ENCODE measurements around the gene MTNR1B.

MTNR1B gene

GRCh38 chr11:92980312-92980711, 10.9 kb downstream of the MTNR1B start:
- no peak for DNase-seq (ENCODE audit: low read depth)
- in situ Hi-C loops (cut with HindIII; ENCODE audit: low sequenced_read_pairs): no loop called here
- TF ChIP-seq CTCF (IDR thresholded peaks at IDR 0.05; ENCODE audit: low read depth, low read length, missing control alignments): no peak
- H3K4me3 ChIP-seq (ENCODE audit: low read depth, low read length): no peak overlapping the region

- in situ Hi-C loops (cut with HindIII; ENCODE audit: low sequenced_read_pairs): no loop called here
- DNase-seq (ENCODE audit: low read depth): no peak
- no peak for TF ChIP-seq CTCF (IDR thresholded peaks at IDR 0.05; ENCODE audit: low read depth, low read length, missing control alignments)
- no peak overlapping the region for H3K4me3 ChIP-seq (ENCODE audit: low read depth, low read length)
These were observed 12.1 kb downstream of the MTNR1B start for GRCh38 chr11:92981508-92982043.

- TF ChIP-seq CTCF (IDR thresholded peaks at IDR 0.05; ENCODE audit: low read depth, low read length, missing control alignments): no peak
These were observed 17.1 kb downstream of the MTNR1B start for GRCh38 chr11:92986585-92986984.

GRCh38 chr11:92993004-92993403, 23.6 kb downstream of the MTNR1B start:
- TF ChIP-seq CTCF (IDR thresholded peaks at IDR 0.05; ENCODE audit: low read depth, low read length, missing control alignments): no peak
- in situ Hi-C loops (cut with HindIII; ENCODE audit: low sequenced_read_pairs): no loop called here
- no peak for DNase-seq (ENCODE audit: low read depth)
- H3K4me3 ChIP-seq (ENCODE audit: low read depth, low read length): no peak overlapping the region

More at GRCh38 chr11:92986585-92986984, 17.1 kb downstream of the MTNR1B start:
- in situ Hi-C loops (cut with HindIII; ENCODE audit: low sequenced_read_pairs): no loop called here
- no peak overlapping the region for H3K4me3 ChIP-seq (ENCODE audit: low read depth, low read length)
- DNase-seq (ENCODE audit: low read depth): no peak

DNA sequence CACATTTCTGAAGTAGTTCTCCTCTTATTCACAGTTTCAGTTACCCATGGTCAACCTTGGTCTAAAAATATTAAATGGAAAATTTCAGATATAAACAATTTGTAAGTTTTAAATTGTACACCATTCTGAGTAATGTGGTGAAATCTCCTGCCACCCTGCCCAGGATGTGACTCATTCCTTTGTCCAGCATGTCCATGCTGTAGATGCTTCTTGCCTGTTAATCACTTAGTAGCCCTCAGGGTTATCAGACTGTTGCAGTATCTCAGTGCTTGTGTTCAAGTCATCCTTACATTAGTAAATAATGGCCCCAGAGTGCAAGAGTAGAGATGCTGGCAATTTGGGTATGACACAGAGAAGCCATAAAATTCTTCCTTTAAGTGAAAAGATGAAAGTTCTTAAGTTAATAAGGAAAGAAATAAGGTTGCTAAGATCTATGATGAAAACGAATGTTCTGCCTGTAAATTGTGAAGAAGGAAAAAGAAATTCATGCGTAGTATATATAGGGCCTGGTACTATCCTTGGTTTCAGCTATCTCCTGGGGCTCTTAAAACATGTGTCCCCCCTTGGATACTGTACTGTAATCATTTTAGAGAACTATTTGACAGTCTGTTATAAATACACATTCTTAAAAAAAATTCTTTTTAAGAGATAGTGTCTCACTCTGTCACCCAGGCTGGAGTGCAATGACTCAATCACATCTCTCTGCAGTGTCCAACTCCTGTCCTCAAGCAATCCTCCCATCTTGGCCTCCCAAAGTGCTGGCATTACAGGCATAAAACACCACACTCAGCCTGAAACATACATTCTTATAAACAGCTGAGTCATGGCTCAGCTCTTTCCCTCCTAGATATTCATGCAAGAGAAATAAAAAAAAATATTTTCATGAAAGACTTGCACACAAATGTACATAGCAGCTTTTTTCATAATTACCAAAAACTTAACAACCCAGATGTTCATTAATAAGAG, 31.3 kb downstream of the MTNR1B start:
- TF ChIP-seq CTCF (IDR thresholded peaks at IDR 0.05; ENCODE audit: low read depth, low read length, missing control alignments): no peak

GRCh38 chr11:93001806-93002205, 32.4 kb downstream of the MTNR1B start:
- DNase-seq (ENCODE audit: low read depth): no peak
- TF ChIP-seq CTCF (IDR thresholded peaks at IDR 0.05; ENCODE audit: low read depth, low read length, missing control alignments): no peak
- no peak overlapping the region for H3K4me3 ChIP-seq (ENCODE audit: low read depth, low read length)
- in situ Hi-C loops (cut with HindIII; ENCODE audit: low sequenced_read_pairs): no loop called here

More for the DNA sequence above, 31.3 kb downstream of the MTNR1B start:
- DNase-seq (ENCODE audit: low read depth): no peak
- in situ Hi-C loops (cut with HindIII; ENCODE audit: low sequenced_read_pairs): no loop called here
- no peak overlapping the region for H3K4me3 ChIP-seq (ENCODE audit: low read depth, low read length)

All from astrocyte of the cerebellum (primary cell).